HEK293 (cell line): Measurements from ENCODE around the gene SPTAN1.

ENCODE experiments used
- CTCF ChIP-seq: fragments of 450-650 bp; formaldehyde crosslinking; IDR thresholded peaks from 2 replicates; pipeline ENCODE4 v1.5.1; 2016; ENCODE audit warnings: missing biosample characterization, missing genetic modification characterization
- INSM2 ChIP-seq: fragments of 450-650 bp; formaldehyde crosslinking; IDR thresholded peaks from 2 replicates; pipeline ENCODE4 v1.5.1; 2016; ENCODE audit warnings: missing biosample characterization, missing genetic modification characterization
- KLF16 ChIP-seq: fragments of 450-650 bp; formaldehyde crosslinking; IDR thresholded peaks from 2 replicates; pipeline ENCODE4 v1.5.1; 2017; ENCODE audit warnings: missing biosample characterization, missing genetic modification characterization
- MYNN ChIP-seq: fragments of 450-650 bp; formaldehyde crosslinking; IDR thresholded peaks from 2 replicates; pipeline ENCODE4 v1.5.1; 2016; ENCODE audit warnings: missing biosample characterization, missing genetic modification characterization, borderline replicate concordance
- OSR2 ChIP-seq: fragments of 450-650 bp; formaldehyde crosslinking; IDR thresholded peaks from 2 replicates; pipeline ENCODE4 v1.5.1; 2016; ENCODE audit warnings: missing biosample characterization, missing genetic modification characterization
- RBAK ChIP-seq: fragments of 450-650 bp; formaldehyde crosslinking; IDR thresholded peaks from 2 replicates; pipeline ENCODE4 v1.5.1; 2016; ENCODE audit warnings: missing biosample characterization, missing genetic modification characterization
- SALL2 ChIP-seq: fragments of 450-650 bp; formaldehyde crosslinking; IDR thresholded peaks from 2 replicates; pipeline ENCODE4 v1.5.0; 2017; ENCODE audit warnings: missing biosample characterization, mild to moderate bottlenecking, missing genetic modification characterization, borderline replicate concordance
- TSHZ1 ChIP-seq: fragments of 450-650 bp; formaldehyde crosslinking; IDR thresholded peaks from 2 replicates; pipeline ENCODE4 v1.5.1; 2016; ENCODE audit warnings: missing biosample characterization, missing genetic modification characterization, borderline replicate concordance
- ZBTB48 ChIP-seq: fragments of 450-650 bp; formaldehyde crosslinking; IDR thresholded peaks from 2 replicates; pipeline ENCODE4 v1.5.1; 2016; ENCODE audit warnings: missing biosample characterization, missing genetic modification characterization
- ZFHX2 ChIP-seq: fragments of 450-650 bp; formaldehyde crosslinking; conservative IDR thresholded peaks from 2 replicates; pipeline ENCODE4 v1.5.1; 2016; ENCODE audit warnings: missing biosample characterization, missing genetic modification characterization
- ZFP41 ChIP-seq: fragments of 450-650 bp; formaldehyde crosslinking; IDR thresholded peaks from 2 replicates; pipeline ENCODE4 v1.5.1; 2016; ENCODE audit warnings: missing biosample characterization, missing genetic modification characterization, borderline replicate concordance
- ZNF133 ChIP-seq: fragments of 450-650 bp; formaldehyde crosslinking; IDR thresholded peaks from 2 replicates; pipeline ENCODE4 v1.5.1; 2016; ENCODE audit warnings: missing biosample characterization, missing genetic modification characterization
- ZNF146 ChIP-seq: fragments of 450-650 bp; formaldehyde crosslinking; IDR thresholded peaks from 2 replicates; pipeline ENCODE4 v1.5.1; 2016; ENCODE audit warnings: missing biosample characterization, missing genetic modification characterization
- ZNF174 ChIP-seq: fragments of 450-650 bp; formaldehyde crosslinking; IDR thresholded peaks from 2 replicates; pipeline ENCODE4 v1.5.0; 2017; ENCODE audit warnings: missing biosample characterization, mild to moderate bottlenecking, missing genetic modification characterization
- ZNF175 ChIP-seq: fragments of 450-650 bp; formaldehyde crosslinking; IDR thresholded peaks from 2 replicates; pipeline ENCODE4 v1.5.1; 2016; ENCODE audit warnings: missing biosample characterization, missing genetic modification characterization
- ZNF202 ChIP-seq: fragments of 450-650 bp; formaldehyde crosslinking; IDR thresholded peaks from 2 replicates; pipeline ENCODE4 v1.5.1; 2016; ENCODE audit warnings: missing biosample characterization, missing genetic modification characterization, borderline replicate concordance
- ZNF223 ChIP-seq: fragments of 450-650 bp; formaldehyde crosslinking; IDR thresholded peaks from 2 replicates; pipeline ENCODE4 v1.5.1; 2016; ENCODE audit warnings: missing biosample characterization, missing genetic modification characterization
- ZNF239 ChIP-seq: fragments of 450-650 bp; formaldehyde crosslinking; IDR thresholded peaks from 2 replicates; pipeline ENCODE4 v1.5.1; 2016; ENCODE audit warnings: missing biosample characterization, missing genetic modification characterization
- ZNF302 ChIP-seq: fragments of 450-650 bp; formaldehyde crosslinking; IDR thresholded peaks from 2 replicates; pipeline ENCODE4 v1.5.1; 2016; ENCODE audit warnings: missing biosample characterization, missing genetic modification characterization, low read depth
- ZNF335 ChIP-seq: fragments of 450-650 bp; formaldehyde crosslinking; conservative IDR thresholded peaks from 2 replicates; pipeline ENCODE4 v1.5.1; 2016; ENCODE audit warnings: missing biosample characterization, missing genetic modification characterization
- ZNF350 ChIP-seq: fragments of 450-650 bp; formaldehyde crosslinking; IDR thresholded peaks from 2 replicates; pipeline ENCODE4 v1.5.0; 2017; ENCODE audit warnings: missing biosample characterization, mild to moderate bottlenecking, missing genetic modification characterization
- ZNF404 ChIP-seq: fragments of 450-650 bp; formaldehyde crosslinking; IDR thresholded peaks from 2 replicates; pipeline ENCODE4 v1.5.1; 2017; ENCODE audit warnings: missing biosample characterization, missing genetic modification characterization
- ZNF548 ChIP-seq: fragments of 450-650 bp; formaldehyde crosslinking; IDR thresholded peaks from 2 replicates; pipeline ENCODE4 v1.5.1; 2016; ENCODE audit warnings: missing biosample characterization, missing genetic modification characterization
- ZNF549 ChIP-seq: fragments of 450-650 bp; IDR thresholded peaks from 2 replicates; pipeline ENCODE4 v1.5.1; 2018; ENCODE audit warnings: missing biosample characterization, missing genetic modification characterization, mild to moderate bottlenecking, inconsistent platforms, moderate library complexity
- ZNF596 ChIP-seq: fragments of 450-650 bp; IDR thresholded peaks from 2 replicates; pipeline ENCODE4 v1.5.0; 2018; ENCODE audit warnings: missing biosample characterization, mild to moderate bottlenecking, missing genetic modification characterization, moderate library complexity
- ZNF600 ChIP-seq: fragments of 450-650 bp; formaldehyde crosslinking; IDR thresholded peaks from 2 replicates; pipeline ENCODE4 v1.5.1; 2016; ENCODE audit warnings: missing biosample characterization, missing genetic modification characterization
- ZNF623 ChIP-seq: fragments of 450-650 bp; formaldehyde crosslinking; IDR thresholded peaks from 2 replicates; pipeline ENCODE4 v1.5.1; 2016; ENCODE audit warnings: missing biosample characterization, missing genetic modification characterization
- ZNF624 ChIP-seq: fragments of 450-650 bp; formaldehyde crosslinking; IDR thresholded peaks from 2 replicates; pipeline ENCODE4 v1.5.1; 2017; ENCODE audit warnings: missing biosample characterization, missing genetic modification characterization
- ZNF664 ChIP-seq: fragments of 450-650 bp; formaldehyde crosslinking; IDR thresholded peaks from 2 replicates; pipeline ENCODE4 v1.5.1; 2016; ENCODE audit warnings: missing biosample characterization, missing genetic modification characterization
- ZNF677 ChIP-seq: fragments of 450-650 bp; IDR thresholded peaks from 2 replicates; pipeline ENCODE4 v1.5.0; 2018; ENCODE audit warnings: missing biosample characterization, mild to moderate bottlenecking, missing genetic modification characterization, moderate library complexity
- ZNF701 ChIP-seq: fragments of 450-650 bp; formaldehyde crosslinking; IDR thresholded peaks from 2 replicates; pipeline ENCODE4 v1.5.1; 2016; ENCODE audit warnings: missing biosample characterization, missing genetic modification characterization
- ZNF792 ChIP-seq: fragments of 450-650 bp; formaldehyde crosslinking; IDR thresholded peaks from 2 replicates; pipeline ENCODE4 v1.5.1; 2016; ENCODE audit warnings: missing biosample characterization, missing genetic modification characterization
- ZNF830 ChIP-seq: fragments of 450-650 bp; IDR thresholded peaks from 2 replicates; pipeline ENCODE4 v1.5.0; 2018; ENCODE audit warnings: missing biosample characterization, missing genetic modification characterization, low read depth, mild to moderate bottlenecking, moderate library complexity
- ZSCAN18 ChIP-seq: fragments of 450-650 bp; formaldehyde crosslinking; IDR thresholded peaks from 2 replicates; pipeline ENCODE4 v1.5.1; 2016; ENCODE audit warnings: missing biosample characterization, missing genetic modification characterization
- ZSCAN30 ChIP-seq: fragments of 450-650 bp; IDR thresholded peaks from 2 replicates; pipeline ENCODE4 v1.5.1; 2018; ENCODE audit warnings: missing biosample characterization, mild to moderate bottlenecking, missing genetic modification characterization, moderate library complexity

Gene SPTAN1

DNA sequence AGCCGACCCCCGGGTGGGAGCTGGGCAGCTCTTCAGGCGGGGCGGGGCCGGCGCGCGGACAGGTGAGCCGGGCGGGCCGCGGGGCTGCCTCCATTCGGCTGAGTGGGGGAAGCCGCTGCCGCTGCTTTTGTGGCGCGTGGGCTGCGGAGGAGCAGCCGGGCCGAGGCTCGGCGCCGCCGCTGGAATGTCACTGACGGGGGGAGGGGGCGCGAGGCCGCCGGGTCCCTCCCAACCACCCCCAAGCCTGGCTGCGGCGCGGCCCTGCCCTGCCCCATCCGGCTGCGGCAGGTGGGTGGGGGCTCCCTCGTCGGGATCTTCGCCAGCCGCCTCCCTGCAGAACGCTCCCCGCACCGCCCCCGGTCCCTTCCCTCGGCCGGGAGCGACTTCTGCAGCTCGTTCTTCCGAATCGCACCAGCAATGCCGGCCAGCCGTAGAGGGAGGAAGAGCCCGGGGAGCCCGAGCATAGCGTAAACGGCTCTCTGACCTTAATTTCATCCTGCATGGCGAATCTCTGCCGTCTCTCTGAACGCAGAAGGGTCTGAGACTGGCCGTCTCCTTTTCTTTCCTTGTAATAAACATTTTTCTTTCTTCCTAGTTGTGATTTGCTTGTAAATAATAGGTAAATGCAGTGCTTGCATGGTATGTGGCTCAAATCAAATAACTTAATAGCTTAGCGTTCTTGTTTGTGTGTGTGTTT, 505 bp downstream of the SPTAN1 start (continued):
- TF ChIP-seq INSM2 (no peak), ZNF302 (no peak), ZFP41 (tag by site-specific recombination) (no peak), ZNF830 (tag by site-specific recombination) (no peak), ZBTB48 (no peak), ZNF701 (tag by site-specific recombination) (no peak), TSHZ1 (tag by site-specific recombination) (no peak), ZNF600 (tag by site-specific recombination) (peak; percentile 81; the same call in 1 of the 2 replicates), ZNF548 (no peak), ZNF146 (tag by site-specific recombination) (no peak), ZNF623 (no peak), OSR2 (no peak), ZSCAN18 (no peak), ZNF677 (tag by site-specific recombination) (no peak), ZSCAN30 (tag by site-specific recombination) (no peak), ZNF596 (no peak), KLF16 (tag by site-specific recombination) (0 out of 2 replicates have a peak, but pooled peaks have one; percentile 58), ZFHX2 (tag by site-specific recombination) (peak; percentile 95), ZNF133 (tag by site-specific recombination) (no peak), ZNF223 (no peak), ZNF350 (no peak), ZNF404 (no peak), ZNF202 (tag by site-specific recombination) (no peak), SALL2 (tag by site-specific recombination) (no peak), ZNF174 (tag by site-specific recombination) (no peak), ZNF664 (tag by site-specific recombination) (no peak), ZNF335 (no peak), ZNF175 (tag by site-specific recombination) (no peak), ZNF792 (tag by site-specific recombination) (no peak), ZNF624 (tag by site-specific recombination) (no peak), ZNF239 (tag by site-specific recombination) (no peak), RBAK (tag by site-specific recombination) (no peak), MYNN (tag by site-specific recombination) (no peak), CTCF (tag by site-specific recombination) (no peak), ZNF549 (tag by site-specific recombination) (no peak)
